ENCODE data around the gene SYTL3.

The SYTL3 gene

DNA sequence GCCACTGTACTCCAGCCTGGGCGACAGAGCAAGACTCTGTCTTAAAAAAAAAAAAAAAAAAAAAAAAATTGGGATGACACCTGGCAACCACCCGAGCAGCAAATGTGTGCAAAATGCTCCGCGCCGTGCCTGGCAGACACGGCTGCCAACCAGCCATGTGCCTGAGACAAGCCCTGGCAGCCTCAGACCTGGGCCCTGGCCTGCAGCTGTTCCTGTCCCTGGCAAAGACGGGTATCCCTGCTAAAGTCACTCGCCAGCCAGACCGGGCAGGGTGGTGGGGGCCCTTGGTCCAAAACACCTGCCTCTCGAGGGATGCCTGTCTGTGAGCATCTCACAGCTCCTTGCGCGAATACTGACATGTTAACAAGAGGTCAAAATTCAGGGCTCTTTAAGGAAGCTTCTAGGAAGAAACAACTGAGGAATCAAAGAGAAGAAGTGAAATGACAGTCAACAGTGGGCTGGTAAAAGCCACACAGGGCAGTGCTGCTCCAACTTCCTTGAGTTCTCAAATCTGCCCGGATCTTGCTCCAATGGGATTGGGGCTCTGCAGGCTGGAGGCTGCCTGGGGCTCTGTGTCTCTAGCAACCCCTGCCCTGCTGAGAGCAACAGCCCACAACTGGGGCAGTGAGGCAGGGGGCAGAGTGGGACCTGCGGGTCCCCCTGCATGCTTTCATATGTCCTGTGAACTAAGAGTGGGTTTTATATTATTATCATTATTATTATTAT is 53.4 kb downstream of the SYTL3 start:
- DNase-seq = no peak

DNA sequence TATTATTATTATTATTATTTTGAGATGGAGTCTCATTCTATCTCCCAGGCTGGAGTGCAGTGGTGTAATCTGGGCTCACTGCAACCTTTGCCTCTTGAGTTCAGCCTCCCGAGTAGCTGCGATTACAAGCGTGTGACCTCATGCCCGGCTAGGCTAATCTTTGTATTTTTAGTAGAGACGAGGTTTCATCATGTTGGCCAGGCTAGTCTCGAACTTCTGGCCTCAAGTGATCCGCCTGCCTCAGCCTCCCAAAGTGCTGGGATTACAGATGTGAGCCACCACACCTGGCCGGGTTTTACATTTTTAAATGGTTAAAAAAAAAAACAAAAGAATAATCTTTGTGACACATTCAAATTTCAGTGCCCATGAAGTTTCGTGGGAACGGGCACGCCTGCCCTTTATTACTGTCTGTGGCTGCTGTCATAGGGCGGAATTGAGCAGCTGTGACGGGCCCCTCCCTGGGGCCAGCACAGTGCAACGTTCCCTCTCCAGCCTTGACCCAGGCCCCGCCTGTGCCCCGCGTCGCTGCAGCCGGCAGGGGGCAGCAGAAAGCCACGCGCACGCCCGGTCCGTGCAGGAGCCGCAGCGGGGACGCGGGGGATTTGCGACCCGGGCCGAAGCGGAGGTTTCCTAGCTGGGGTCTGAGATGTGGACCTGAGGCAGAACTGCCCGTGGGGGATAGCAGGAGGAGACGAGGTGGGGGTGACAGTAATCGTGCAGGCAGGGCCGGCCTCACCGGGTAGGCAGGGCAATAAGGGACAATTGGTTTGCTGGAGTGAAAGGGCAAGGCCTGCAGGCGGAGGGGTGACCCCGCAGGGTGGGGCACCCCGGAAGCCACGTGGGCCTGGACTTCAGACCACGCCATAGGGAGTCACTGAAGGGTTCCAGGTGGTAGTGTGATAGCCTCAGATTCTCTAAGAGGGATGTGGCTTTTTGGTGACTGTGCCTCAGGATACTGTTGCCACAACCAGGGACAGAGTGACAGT is 54.3 kb downstream of the SYTL3 start:
- DNase-seq = no peak

DNA sequence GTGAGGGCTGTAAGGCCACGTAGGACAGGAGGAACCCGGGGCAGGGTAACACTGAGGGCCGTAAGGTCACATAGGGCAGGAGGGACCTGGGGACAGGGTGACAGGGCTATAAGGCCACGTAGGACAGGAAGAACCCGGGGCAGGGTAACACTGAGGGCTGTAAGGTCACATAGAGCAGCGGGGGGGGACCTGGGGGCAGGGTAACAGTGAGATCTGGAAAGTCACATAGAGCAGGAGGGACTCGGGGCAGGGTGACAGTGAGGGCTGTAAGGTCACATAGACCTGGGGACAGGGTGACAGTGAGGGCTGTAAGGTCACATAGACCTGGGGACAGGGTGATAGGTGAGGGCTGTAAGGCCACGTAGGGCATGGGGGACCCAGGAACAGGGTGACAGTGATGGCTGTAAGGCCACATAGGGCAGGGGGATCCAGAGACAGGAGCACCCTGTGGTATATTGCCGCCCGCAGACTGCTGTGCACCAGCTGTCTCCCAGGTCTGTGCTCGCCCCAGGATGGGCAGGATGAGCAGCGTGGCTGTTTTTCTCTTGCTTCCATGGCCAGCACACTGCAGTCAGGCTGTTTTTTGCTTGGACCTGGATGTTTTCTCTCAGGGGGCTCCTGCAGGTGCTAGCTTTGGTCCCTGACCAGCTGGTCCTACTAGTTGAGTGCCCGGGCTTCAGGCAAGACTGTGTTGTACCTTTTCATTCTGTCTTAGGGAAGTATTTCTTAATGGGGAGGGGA is 55.7 kb downstream of the SYTL3 start:
- DNase-seq = no peak

GRCh38 chr6:158706369-158706982 is 56.6 kb downstream of the SYTL3 start:
- no peak for DNase-seq

DNA sequence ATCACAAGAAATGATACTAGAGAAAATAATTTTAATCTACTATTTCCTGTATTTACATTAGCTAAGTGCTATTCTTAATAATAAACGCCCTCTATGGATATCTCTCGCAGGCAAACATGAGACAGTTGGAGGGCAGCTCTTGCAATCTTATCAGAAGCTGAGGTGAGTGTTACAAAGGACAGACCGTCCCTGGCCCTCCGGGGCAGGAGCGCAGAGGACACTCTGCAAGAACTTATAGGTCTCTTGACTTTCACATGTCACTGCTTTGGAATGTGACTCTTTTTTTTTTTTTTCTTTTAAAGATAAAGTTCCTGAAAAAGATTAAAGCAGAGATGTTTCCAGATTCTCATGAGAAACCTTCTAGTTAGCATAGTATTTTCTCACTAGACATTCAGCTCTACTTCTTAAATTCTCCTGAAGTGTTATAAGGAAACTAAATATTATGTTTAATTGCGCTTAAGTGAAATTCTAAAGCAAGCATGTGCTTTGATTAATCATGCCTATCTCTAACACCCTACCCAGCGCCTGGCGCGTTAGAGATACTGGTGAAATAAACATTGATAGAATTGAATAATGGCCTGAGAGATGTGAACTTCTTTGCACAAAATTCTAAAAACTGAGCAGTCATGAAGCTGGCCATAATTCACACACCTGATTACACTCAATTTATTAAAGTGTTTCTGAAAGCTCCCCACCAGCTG is 57.4 kb downstream of the SYTL3 start:
- no peak for DNase-seq

DNA sequence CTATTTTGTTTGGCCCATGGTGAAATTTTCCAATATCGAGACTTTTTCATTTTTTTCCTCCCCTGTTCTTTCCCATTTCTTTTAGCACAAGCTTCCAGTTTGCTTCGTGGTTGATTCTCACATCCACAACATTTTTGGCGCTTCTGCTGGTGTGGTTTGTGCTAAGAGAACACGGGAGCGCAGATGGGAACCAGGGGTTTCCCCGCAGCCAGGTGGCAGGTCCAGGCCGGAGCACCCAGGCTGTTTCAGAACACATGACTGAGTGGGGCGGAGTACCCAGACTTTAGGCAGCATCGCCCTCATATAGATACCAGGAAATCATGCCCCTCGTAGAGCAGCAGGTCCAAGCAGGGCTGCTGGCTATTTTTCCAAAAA is 58.0 kb downstream of the SYTL3 start:
- DNase-seq = no peak

DNA sequence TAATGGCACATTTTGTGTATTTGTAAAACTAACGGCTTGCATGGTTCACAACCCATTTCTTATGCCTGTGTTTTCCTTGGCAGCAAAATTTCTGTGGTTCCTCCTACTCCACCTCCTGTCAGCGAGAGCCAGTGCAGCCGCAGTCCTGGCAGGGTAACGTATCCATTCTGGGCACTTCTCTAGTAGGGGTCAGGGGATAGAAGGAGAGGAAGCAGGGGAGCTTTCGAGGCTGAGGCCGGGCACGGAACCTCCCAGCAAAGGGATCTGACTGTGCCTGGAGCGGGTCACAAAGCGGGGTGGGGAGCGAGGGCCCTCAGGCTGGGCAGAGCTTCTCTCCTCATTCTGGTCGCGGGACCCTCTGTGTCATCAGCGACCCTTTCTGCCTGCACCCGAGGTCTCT is 58.4 kb downstream of the SYTL3 start:
- DNase-seq = no peak

DNA sequence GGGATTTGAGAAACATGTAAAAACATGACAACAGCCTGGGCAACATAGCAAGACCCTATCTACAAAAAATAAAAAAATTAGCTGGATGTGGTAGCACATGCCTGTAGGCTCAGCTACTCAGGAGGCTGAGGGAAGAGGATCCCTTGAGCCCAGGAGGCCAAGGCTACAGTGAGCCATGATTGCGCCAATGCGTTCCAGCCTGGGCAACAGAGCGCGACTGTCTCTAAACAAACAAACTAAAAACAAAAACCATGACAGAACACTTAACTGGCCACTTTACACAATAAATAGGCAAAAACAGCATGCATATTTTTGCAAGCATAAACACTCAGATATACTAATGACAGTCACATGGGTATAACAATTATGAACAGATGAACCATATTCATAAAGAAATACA is 60.0 kb downstream of the SYTL3 start:
- DNase-seq = no peak

GRCh38 chr6:158711264-158711663 is 61.4 kb downstream of the SYTL3 start:
- no peak for DNase-seq

- peak; percentile 56 for DNase-seq
Observed at GRCh38 chr6:158713469-158713868, 63.6 kb downstream of the SYTL3 start.

DNA sequence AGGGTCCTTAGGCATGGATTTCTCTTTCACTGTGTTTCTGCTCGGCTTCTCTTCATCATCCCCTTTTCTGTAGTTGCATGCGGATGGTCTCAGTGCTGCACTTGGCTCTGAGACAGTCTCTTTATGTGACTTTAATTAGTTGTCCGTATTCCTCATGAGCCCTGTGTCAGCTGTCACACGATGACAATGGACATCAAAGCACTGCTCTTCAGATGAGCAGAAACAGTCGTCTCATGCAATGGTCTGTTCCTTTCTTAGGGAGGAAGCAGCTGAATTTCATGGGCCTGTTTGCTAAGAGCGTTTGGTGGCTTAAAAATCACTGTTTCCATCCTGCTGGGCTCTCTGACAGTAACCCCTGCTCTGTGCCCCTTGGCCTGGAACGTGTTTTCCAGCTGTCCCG is 64.9 kb downstream of the SYTL3 start:
- no peak for DNase-seq

DNA sequence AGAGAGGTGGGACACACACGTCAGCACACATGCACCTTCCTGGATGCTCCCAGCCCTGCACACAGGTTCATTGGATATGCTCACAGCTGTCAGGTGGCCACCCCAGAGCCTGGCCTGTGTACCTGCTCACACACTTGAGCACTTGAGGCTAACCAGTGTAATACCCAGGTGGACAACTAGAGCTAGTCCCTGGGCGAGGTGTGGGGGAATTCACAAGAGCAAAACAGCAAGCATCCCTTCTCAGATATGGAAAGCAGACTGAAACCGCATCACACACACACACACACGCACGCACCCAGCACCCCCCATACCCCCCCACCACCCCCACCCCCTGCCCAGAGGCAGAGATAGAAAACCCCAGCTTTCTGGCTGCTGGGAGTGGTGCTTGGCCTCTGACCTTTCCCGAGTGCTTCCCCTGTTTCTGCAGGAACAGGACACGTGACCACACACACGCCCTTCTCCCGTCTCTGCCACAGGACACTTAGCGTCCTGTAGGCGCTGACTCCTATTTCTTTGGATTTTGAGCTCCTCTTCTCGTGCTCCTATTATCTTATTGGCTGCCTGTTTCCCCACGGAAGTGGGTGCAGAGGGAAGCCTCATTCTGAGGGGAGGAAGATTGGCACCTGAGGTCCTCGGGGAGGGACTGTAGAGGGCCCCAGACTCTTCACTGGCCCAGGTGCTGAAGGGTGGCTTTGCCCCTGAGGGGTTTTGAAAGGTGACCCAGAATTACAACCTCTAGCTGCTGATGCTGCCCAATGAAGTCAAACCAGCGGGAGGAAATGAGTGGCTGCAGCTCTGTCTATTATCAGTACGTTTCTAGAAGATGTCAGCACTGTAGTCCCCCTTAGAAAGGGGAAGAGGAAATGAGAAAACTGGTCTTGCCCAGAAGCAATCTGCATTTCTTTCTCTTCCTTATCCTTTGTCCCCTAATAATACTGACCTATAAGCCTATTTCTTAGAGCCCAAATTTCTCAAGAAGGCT is 65.8 kb downstream of the SYTL3 start:
- DNase-seq = no peak

GRCh38 chr6:158717341-158718330 is 67.8 kb downstream of the SYTL3 start:
- no peak for DNase-seq

DNA sequence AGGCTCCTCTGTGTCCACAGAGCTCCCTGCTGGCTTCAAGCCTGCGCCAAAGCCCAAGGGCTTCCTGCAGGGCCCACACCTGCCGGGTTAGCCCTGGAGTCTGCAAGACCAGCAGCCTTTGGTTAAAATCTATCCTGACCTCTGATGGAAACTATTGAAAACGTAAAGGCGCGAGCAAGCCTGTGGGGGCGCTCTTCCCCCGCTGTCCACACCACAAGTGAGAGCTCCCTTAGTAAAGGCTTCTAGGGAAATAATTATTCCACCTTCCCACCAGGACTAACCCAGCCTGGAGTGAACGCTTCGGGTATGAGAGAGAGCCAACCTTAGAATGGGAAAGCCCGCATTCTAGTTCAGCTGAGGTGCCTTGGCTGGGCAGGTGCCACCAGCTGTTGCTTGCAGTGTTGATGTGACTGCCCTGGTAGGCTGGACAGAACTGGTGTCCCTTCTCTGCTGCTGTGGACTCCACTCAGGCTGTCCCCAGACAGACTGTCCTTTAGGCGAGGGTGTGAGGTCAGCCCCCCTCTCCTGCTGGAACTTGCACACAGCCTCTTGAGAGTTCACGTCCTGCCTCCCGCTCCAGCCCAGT is 68.7 kb downstream of the SYTL3 start:
- DNase-seq = no peak

- DNase-seq = no peak
Observed at GRCh38 chr6:158722176-158722729, 72.4 kb downstream of the SYTL3 start.

- no peak for DNase-seq
Observed at GRCh38 chr6:158725704-158726103, 75.8 kb downstream of the SYTL3 start.

DNA sequence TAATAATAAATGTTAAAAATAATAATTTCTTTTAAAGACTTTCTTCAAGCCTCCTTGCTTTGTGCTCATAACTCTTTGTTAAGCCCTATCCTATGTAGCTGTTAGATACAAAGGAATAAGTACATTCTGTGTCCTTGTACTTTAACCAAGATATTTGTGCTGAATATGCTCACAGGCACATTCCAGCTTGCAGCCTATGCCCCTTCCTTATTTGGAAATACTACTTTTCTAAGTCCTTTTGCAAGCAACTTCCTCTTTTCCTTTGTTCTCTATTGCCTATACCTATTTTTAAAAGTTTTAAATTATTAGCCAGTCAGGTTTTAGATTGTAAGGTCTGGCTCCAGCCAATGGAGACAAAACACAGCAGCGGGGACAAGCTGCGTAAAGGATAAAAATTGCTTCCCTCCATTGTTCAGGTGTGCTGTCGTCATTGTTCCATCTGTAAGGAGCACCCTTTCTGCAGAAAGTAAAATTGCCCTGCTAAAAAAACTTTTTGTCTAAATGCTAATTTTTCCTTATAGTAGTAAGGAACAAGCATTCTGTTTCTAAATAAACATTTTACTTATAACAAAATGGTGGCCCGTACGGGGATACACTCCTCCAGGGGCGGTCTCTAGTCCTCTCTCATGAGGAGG is 80.2 kb downstream of the SYTL3 start:
- DNase-seq = no peak

- DNase-seq = no peak
Observed at GRCh38 chr6:158730541-158730907, 80.7 kb downstream of the SYTL3 start.

- DNase-seq = no peak
Observed at GRCh38 chr6:158735009-158735408, 85.2 kb downstream of the SYTL3 start.

Data from NCI-H1436 treated with DMSO at 0.1 percent for 48 hours (cell line).